ENCODE data around the gene CLDN9. TPM values are rescaled to one million over a fixed set of nuclear protein-coding genes. Genes with fewer than 3 reads are reported as not detected.

Gene CLDN9
- total RNA-seq, 1 donor from 2014 or later, result not detected

DNA sequence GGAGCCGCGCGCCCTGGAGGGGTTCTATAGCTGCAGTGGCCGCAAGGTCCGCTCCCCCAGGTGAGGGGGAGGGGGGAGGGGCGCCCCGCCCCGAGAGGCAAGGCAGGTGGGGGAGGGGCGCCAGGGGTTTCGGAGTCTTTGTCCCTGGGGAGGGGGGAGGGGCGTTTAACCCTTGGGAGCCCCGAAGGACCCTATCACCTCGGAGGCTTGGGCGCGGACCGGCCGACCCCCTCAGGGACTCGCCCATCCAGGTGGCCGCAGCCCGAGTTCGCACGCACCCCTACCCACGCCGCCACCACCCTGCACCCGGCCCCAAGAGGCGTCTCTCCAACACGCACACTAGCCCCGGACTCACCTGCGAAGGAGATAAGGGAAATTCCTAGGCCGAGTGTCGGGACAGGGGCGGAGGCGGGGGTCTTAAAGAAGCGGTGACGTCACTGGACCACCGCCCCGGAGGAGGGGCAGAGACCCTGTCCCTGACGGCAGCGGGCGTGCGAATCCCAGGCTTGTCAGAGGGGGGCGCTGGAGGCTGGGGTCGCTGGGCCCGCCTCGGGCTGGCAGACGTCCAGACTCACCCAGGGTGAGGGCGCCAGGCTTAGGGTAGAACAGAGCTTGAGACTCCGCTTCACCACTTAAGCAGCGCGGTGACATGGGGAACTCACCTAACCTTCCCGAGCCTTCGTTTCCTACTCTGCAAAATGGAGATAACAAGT, 5.2 kb downstream of the CLDN9 start, which contains the start of gene CLDN6:
CLDN6 (minus strand) TSS at position 390 of the 713 bp plus-strand sequence. CDS start 2,162 bp downstream, outside the sequence.
- no peak for DNase-seq (ENCODE audit: low spot score)

DNA sequence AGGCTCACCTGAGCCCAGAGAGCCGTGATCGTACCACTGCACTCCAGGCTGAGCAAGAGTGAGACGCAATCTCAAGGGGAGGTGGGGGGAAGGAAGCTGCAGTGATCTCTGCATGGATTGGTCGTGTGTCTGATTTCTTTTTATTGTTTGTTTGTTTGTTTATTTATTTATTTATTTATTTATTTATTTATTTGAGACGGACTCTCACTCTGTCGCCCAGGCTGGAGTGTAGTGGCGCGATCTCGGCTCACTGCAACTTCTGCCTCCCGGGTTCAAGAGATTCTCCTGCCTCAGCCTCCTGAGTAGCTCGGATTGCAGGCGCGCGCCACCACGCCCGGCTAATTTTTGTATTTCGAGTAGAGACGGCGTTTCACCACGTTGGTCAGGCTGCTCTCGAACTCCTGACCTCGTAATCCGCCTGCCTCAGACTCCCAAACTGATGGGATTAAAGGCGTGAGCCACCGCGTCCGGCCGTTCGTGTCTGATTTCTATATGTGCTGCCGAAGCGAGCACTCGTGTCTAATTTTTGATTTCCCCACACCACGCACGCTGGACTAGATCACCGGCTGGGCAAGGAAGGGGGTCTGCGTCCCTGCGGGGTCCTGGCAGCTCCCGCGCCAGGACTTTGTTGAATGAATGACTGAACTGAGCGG, 7.0 kb downstream of the CLDN9 start:
- no peak for DNase-seq (ENCODE audit: low spot score)

DNA sequence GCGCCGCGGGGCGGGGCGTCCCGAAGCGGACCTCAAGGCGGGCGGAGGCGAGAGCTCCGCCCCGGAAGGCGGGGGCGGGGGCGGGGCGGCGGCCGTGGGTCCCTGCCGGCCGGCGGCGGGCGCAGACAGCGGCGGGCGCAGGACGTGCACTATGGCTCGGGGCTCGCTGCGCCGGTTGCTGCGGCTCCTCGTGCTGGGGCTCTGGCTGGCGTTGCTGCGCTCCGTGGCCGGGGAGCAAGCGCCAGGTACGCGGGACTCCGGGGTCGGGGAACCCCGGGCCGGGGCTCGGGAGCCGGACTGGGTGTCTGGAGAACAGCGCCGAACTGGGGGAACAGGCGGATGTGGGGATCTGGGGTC, 7.5 kb downstream of the CLDN9 start, which contains the start of gene TNFRSF12A:
TNFRSF12A (plus strand) TSS at position 122 of the 357 bp plus-strand sequence; CDS start at position 152, 30 bp downstream.
- DNase-seq (ENCODE audit: low spot score), result peak; percentile 87

DNA sequence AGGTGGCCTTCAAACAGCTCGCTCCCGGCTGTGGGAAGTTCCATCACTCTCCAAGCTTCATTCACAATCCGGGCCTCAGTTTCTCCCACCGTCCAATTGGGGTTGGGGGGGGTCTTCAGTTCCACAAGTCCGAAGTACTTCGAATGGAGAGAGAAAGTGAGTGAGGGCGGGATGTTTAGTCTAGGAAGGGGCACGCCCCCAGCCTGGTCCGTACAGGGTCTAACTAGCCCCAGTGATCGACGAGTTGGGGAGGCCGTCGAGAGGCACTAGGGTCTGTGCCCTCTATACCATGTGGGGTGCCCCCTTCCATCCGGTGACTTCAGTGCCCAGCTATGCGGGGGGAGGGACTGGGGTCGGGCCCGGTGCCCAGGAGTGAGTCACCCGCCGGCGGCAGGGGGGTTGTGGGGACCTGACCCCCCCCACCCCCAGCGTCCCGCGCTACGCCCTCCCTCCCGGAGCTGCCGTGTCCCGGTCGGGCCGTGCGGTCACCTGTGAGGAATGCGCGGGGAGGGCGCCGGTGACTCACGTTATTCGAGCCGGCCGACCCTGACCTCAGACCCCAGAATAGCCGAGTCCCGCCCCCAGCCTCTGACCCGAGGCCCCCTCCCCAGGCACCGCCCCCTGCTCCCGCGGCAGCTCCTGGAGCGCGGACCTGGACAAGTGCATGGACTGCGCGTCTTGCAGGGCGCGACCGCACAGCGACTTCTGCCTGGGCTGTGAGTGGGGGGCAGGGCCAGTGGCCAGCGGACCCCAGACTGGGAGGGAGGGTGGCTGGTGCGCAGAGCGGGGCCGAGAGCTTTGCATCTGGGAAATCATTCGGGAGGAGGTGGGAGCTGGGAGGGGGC, 8.1 kb downstream of the CLDN9 start:
- peak; percentile 77 for DNase-seq (ENCODE audit: low spot score)

DNA sequence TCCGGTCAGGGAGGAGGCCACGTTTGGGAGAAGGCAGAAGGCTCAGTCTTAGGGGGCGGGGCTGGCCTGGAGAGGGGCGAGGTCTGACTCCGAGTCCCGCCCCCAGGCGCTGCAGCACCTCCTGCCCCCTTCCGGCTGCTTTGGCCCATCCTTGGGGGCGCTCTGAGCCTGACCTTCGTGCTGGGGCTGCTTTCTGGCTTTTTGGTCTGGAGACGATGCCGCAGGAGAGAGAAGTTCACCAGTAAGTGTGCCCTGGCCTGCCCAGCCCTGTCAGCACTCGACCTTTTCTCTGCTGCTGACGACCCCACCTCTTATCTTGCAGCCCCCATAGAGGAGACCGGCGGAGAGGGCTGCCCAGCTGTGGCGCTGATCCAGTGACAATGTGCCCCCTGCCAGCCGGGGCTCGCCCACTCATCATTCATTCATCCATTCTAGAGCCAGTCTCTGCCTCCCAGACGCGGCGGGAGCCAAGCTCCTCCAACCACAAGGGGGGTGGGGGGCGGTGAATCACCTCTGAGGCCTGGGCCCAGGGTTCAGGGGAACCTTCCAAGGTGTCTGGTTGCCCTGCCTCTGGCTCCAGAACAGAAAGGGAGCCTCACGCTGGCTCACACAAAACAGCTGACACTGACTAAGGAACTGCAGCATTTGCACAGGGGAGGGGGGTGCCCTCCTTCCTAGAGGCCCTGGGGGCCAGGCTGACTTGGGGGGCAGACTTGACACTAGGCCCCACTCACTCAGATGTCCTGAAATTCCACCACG, 8.9 kb downstream of the CLDN9 start:
- DNase-seq (ENCODE audit: low spot score), result peak; percentile 90

DNA sequence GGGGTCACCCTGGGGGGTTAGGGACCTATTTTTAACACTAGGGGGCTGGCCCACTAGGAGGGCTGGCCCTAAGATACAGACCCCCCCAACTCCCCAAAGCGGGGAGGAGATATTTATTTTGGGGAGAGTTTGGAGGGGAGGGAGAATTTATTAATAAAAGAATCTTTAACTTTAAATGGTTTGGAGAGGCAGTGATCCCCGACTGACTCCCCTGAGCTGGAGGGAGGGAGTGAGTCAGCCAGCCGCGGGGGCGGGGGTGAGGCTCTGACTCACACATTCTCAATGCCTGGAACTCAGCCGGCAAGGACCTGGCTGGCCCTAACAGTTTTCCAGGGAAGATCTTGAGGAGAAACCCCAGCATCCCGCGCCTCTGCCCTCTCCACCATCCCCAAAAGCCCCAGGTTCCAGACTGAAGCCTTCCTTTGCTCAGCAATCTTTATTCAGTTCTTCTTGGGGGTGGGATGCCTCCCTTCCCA, 9.5 kb downstream of the CLDN9 start:
- peak; percentile 98 for DNase-seq (ENCODE audit: low spot score)

DNA sequence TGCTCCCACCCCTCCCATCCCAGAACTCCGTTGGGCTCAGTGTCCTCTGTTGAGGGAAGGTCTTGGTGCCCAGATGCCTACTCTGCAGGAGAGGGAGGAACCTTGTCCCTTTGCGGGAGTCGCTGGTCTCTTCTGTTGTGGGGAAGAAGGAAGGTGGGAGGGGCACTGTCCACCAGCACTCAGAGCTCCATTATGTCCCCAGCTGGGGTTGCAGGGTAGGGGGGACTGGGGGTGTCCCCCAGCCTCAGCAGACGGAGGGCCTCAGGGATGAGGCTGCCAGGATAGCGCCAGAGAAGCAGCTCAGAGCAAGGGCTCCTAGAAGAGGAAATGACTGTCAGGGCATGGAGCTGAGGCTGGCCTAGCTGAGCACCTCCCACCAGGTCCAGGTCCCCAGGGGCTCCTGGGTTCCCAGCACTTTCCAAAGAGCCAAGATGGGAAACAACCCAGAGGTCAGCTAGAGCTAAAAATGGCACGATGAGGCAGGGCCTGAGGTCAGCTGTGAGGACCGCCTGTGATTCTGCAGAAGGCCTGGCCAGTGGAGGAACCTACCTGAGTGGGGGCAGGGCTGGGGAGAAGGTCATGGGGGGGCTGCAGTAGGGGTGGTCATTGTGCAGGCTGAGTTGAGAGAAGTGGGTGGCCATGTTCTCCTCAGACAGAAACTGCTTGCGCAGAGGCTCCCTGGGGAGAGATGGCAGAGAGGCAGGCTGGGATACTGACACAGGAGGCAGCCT, 10.1 kb downstream of the CLDN9 start:
- DNase-seq (ENCODE audit: low spot score), result peak; percentile 36

DNA sequence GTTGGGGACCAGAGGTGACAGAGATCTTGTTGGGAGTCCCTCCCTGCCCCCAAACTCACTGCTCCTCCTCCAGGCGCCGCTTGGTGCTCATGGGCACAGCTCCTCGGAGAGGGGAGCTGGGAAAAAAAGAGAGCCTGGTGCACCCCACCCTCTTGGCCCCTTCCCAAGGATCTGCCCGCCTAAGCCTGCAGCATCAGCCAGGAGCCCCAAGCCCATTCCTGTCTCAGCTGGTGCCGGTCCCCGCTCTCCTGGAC, 10.6 kb downstream of the CLDN9 start:
- DNase-seq (ENCODE audit: low spot score), result peak; percentile 85

DNA sequence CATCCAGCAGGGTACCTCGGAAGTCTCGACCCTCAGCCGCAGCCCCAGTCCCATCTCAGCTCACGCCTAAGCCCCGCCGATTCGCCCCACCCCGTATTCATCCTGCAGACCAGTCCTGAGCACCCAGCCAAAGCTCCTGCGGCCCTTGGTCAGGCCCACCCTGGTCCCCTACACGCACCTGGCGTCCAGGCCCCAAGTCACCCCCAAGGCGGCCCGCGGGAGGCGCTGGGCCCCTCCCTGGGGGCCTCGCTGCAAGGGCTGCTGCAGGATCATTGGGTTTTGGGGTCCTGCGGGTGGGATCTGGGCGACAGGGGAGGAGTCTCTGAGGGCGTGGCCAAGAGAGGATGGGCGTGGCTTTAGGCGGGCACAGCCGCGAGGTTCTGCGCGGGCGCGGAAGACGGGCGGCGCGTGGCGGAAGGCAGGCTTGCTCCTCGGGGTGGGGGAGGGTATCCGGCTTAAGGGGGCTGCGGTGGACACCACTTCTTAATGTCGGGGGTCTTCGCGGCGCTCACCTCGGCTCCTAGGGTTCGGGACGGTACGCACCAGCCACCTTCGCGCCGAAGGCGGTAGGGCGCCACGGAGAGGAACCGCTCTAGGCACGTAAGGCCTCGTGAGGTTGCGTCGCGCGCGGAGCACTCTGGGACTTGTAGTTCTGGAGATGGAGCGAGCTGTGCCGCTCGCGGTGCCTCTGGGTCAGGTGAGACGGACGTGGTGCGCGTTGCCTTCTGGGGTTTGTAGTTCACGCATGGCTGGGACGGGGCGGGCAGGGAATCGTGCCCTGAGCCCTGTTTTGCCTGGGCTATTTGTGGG, 11.2 kb downstream of the CLDN9 start, which contains the start of the genes HCFC1R1 and THOC6:
HCFC1R1 (minus strand) TSS at position 274 of the 810 bp plus-strand sequence; CDS start at position 273, 1 bp downstream.
THOC6 (plus strand) TSS at position 367 of the 810 bp plus-strand sequence; CDS start at position 659, 292 bp downstream.
- peak; percentile 99 for DNase-seq (ENCODE audit: low spot score)

DNA sequence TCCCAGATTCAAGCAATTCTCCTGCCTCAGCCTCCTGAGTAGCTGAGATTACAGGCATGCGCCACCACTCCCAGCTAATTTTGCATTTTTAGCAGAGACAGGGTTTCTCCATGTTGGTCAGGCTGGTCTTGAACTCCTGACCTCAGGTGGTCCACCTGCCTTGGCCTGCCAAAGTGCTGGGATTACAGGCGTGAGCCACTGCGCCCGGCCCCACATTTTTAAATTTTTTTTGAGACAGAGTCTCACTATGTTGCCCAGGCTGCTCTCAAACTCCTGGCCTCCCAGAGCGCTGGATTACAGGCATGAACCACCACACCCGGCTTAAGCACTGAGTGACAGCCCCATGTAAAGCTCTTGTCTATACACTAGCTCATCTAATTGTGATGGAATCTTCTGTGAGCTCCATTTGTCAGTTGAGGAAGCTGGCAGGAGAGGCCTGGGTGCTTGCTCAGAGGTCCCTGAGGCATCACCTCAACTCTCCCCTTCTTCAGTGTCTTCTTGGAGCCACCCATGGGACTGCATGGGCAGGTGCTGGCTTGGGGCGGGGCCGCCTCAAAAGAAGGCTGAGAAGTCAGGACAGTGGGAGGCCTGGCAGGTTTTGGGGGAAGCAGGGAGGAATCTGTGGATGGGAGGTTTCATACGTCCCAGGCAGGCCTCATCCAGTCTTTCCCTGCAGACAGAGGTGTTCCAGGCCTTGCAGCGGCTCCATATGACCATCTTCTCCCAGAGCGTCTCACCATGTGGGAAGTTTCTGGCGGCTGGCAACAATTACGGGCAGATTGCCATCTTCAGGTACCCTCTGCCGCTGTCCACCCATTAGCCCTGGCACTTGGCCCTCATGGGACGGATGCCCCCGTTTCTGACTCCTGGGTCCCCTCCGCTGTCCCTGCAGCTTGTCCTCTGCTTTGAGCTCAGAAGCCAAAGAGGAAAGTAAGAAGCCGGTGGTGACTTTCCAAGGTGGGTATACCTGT, 12.6 kb downstream of the CLDN9 start:
- DNase-seq (ENCODE audit: low spot score), result no peak

DNA sequence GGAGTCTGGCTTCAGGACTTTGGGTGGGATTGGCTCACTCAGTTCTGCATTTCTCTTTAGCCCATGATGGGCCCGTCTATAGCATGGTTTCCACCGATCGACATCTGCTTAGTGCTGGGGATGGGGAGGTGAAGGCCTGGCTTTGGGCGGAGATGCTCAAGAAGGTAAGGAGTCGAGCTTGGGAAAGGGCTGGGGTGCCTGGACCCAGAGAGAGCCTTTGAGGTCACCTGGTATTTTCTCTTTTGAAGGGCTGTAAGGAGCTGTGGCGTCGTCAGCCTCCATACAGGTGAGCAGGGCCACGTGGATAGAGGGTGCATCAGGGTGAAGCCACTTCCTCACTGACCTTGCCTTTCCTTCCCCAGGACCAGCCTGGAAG, 13.3 kb downstream of the CLDN9 start:
- no peak for DNase-seq (ENCODE audit: low spot score)

DNA sequence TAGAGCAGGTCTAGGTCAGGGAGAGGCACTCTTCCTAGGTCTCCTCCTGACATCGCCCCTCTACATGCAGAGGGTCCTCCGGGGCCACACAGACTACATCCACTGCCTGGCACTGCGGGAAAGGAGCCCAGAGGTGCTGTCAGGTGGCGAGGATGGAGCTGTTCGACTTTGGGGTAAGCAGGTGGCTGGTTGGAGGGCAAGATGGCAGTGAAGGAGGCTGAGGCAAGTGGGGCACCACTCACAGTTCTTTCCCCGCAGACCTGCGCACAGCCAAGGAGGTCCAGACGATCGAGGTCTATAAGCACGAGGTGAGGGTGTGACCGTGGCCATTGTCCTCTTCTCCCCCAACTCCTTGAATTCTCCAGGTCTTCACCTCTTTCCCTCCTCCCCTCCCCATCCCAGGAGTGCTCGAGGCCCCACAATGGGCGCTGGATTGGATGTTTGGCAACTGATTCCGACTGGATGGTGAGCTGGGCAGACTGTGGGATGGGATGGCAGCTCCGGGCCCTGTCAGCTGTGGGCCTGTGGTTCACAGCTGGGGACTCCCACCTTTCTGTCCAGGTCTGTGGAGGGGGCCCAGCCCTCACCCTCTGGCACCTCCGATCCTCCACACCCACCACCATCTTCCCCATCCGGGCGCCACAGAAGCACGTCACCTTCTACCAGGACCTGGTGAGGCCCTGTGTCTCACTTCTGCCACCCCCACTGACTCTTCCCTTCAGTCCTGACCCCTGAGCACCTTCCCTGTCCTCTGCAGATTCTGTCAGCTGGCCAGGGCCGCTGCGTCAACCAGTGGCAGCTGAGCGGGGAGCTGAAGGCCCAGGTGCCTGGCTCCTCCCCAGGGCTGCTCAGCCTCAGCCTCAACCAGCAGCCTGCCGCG, 14.1 kb downstream of the CLDN9 start:
- DNase-seq (ENCODE audit: low spot score), result no peak

DNA sequence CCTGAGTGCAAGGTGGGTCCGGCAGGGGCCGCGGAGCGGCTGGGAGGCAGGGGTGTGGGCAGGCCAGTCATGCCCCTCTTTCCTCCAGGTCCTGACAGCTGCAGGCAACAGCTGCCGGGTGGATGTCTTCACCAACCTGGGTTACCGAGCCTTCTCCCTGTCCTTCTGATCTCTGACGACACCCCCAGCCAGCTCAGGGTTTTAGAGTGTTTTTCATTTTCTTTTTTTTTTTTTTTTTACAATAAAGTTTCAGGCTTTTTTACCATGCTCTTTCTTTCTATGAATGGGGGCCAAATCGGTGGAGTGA, 14.7 kb downstream of the CLDN9 start:
- DNase-seq (ENCODE audit: low spot score), result no peak

DNA sequence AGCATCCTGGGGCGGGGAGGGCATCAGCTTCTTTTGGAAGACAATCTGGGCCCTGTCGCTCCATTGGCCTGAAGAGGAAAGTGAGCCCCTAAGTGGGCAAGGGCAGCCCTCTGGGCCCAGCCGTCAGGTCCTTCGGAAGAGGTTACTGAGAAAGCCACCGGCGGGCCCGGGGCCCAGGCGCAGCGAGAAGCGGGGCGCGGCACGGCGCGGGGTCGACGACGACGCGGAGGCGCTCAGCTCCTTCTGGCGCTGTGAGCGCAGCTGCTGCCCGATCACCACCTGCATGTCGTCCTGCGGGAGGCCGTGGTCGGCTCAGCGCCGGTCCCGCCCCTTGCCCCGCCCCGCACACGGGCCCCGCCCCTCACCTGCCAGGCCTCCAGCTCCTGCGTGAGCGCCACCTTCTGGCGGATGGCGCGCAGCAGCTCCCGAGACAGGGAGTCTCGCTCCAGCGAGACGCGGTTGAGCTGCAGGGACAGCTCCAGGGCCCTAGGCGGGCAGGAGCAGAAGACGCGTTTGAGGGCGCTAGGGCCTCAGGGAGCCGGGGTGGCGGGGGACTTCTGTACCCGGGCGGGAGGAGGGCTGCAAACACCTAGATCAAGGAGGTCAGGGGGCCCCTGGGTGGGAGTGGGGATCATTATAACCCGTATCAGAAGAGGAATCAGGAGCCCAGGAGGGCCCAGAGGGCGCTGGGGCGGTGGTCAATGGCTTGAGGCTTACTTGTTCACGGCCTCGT, 15.4 kb downstream of the CLDN9 start:
- peak; percentile 68 for DNase-seq (ENCODE audit: low spot score)

DNA sequence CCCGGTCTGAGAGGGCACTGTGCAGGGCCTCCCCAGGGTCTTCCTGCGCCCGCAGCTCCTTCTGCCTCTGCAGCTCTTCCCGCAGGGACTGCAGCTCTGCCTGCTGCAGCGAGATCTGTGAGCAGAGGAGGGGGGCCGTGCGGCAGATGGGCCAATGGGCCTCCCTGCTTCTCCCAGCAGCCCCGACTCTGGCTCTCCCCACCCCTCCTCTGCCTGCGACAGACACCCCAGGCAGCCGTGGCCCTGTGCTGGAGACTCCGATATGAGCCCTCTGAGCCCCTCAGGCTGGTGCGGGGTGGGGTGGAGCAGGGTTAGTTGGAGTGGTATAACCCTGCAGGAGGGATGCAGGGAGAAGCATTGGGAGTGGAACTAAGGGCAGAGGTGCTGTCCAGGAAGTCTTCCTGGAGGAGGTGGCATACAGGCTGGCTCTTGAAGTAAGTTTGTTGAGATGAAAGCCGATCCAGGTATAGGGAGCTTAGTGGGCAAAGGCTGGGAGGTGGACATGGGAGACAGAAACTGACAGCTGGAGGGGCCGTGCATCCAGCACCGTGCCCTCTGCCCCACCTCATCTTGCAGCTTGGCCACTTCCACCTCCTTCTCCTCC, 16.1 kb downstream of the CLDN9 start:
- DNase-seq (ENCODE audit: low spot score), result no peak

DNA sequence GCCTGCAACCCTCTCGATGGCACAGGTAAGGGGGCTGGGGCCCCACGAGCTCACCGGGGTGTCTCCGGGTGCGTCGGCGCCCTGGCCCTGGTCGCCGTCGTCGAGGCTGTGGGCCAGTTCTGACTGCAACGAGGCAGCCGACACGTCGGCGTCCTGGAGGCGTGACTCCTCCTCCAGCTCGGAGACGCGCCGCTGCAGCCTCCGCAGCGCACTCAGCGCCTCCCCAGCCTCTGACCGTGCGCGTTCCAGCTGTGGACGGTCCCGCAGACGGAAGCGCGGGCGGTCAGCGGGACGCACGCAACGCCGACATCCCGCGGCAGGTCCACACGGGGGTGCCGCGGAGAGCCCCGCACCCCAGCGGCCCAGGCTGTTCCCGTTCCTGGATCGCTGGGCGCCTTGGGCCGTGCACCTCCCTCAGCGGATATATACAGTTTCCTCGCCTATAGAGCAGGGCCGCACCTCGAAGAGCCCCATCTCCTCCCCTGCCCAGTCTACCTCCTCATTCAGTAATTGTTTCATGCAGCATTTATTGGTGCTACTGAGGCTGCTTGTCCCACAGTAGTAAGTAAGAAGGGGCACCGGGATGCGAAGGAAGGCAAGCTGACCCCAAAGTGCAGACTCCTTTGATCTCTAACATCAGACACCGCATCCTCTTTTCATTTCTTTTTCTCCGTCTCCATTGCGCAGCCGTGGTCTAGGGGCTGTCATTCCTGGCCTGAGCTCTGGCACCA, 16.9 kb downstream of the CLDN9 start:
- no peak for DNase-seq (ENCODE audit: low spot score)

Data from umbilical cord (tissue), 2 donors.